ENCODE measurements around the gene TRAM2. TPM values are rescaled to one million over a fixed set of nuclear protein-coding genes. Genes with fewer than 3 reads are reported as not detected.

The TRAM2 gene
- total RNA-seq, 1 experiment from 2014 or later: 21.2 TPM

DNA sequence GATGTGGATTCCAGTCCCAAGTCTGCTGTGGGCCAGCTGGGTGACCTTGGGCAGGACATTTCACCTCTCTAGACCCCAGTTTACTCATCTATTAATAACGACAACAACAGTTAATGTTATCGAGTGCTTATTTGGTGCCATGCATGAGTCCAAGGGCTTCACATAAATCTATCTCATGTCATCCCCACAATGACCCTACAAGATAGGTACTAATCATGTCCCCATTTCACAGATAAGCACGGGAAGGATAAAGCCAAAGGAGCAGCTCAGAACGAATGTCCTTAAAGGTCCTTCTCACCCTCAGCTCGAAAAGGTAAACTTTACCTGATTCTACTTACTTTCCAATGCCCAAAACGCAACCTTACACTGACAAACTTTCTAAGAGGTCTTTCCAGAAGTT lies 35.7 kb downstream of the TRAM2 start:
- Histone ChIP-seq H4K8ac (replicated peaks; ENCODE audit: insufficient read length, low read depth, low read length) (no peak overlapping the region), H2BK15ac (ENCODE audit: low read depth, low read length) (no peak overlapping the region), H3K9me3 (ENCODE audit: control insufficient read depth, low read depth, low read length) (no peaks in the 10 kb centered on the region), H3K4me1 (ENCODE audit: insufficient read depth, low read length) (peaks cover 24% of the 10 kb centered on the region), H2BK120ac (ENCODE audit: low read depth, low read length, poor library complexity, severe bottlenecking) (no peak overlapping the region), H3K79me1 (ENCODE audit: insufficient read depth, low read depth, low read length, poor library complexity, severe bottlenecking) (no peaks in the 10 kb centered on the region), H2AK5ac (ENCODE audit: insufficient read length, low read length) (no peak overlapping the region), H3K23me2 (ENCODE audit: insufficient read length, low read depth, low read length, poor library complexity, severe bottlenecking) (no peaks in the 10 kb centered on the region), H3K27ac (ENCODE audit: insufficient read length, low read depth, low read length) (no peak overlapping the region), H2BK12ac (ENCODE audit: insufficient read length, low read depth, low read length) (no peak overlapping the region), H2AFZ (ENCODE audit: low read length) (no peak overlapping the region), H3K56ac (ENCODE audit: insufficient read length, low read depth, low read length) (no peak overlapping the region), H3K4me2 (ENCODE audit: insufficient read depth, insufficient read length, low read length) (no peak overlapping the region), H4K91ac (ENCODE audit: insufficient read length, low read depth, low read length) (no peak overlapping the region), H3K4ac (ENCODE audit: low read depth, low read length) (no peak overlapping the region), H3K23ac (ENCODE audit: insufficient read length, low read depth, low read length) (no peak overlapping the region), H4K20me1 (ENCODE audit: control insufficient read depth, insufficient read depth, insufficient read length) (no peaks in the 10 kb centered on the region), H3K18ac (ENCODE audit: insufficient read length, low read depth, low read length) (no peak overlapping the region), H3K14ac (ENCODE audit: insufficient read depth, low read length) (no peak overlapping the region), H3T11ph (ENCODE audit: low read length) (no peak overlapping the region), H3K79me2 (ENCODE audit: insufficient read depth, low read length) (peaks cover 7% of the 10 kb centered on the region; the same call in 1 of the 2 replicates), H3K27me3 (ENCODE audit: insufficient read depth, low read length) (no peaks in the 10 kb centered on the region), H2BK5ac (ENCODE audit: insufficient read length, low read length) (no peak overlapping the region), H3K9ac (ENCODE audit: extremely low read depth, insufficient read length, low read length) (no peak overlapping the region), H4K5ac (ENCODE audit: insufficient read length, low read depth, low read length) (no peak overlapping the region), H2BK20ac (ENCODE audit: low read depth, low read length, poor library complexity, severe bottlenecking) (no peak overlapping the region)
- WGBS (ENCODE audit: extremely low coverage, insufficient read length, low lambda C conversion rate): no CpG with 5 or more reads among the region's 6 CpGs
- H3K27ac Mint-ChIP-seq: no peak overlapping the region
- H3K4me3 Mint-ChIP-seq: no peak overlapping the region
- no peaks in the 10 kb centered on the region for H3K9me3 Mint-ChIP-seq
- no peaks in the 10 kb centered on the region for H3K27me3 Mint-ChIP-seq (ENCODE audit: low read depth)
- peaks cover 43 to 53% of the 10 kb centered on the region in 2 experiments for H3K4me1 Mint-ChIP-seq
- no peaks in the 10 kb centered on the region for H3K36me3 Mint-ChIP-seq (ENCODE audit: insufficient read depth in 1 of 3, low read depth in 3 of 3)
- no peak for DNase-seq
- TF ChIP-seq, protein P1, sequence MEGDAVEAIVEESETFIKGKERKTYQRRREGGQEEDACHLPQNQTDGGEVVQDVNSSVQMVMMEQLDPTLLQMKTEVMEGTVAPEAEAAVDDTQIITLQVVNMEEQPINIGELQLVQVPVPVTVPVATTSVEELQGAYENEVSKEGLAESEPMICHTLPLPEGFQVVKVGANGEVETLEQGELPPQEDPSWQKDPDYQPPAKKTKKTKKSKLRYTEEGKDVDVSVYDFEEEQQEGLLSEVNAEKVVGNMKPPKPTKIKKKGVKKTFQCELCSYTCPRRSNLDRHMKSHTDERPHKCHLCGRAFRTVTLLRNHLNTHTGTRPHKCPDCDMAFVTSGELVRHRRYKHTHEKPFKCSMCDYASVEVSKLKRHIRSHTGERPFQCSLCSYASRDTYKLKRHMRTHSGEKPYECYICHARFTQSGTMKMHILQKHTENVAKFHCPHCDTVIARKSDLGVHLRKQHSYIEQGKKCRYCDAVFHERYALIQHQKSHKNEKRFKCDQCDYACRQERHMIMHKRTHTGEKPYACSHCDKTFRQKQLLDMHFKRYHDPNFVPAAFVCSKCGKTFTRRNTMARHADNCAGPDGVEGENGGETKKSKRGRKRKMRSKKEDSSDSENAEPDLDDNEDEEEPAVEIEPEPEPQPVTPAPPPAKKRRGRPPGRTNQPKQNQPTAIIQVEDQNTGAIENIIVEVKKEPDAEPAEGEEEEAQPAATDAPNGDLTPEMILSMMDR (conservative IDR thresholded peaks at IDR 0.05): no peak

All from H9 (cell line).